GM15510 (cell line): Measurements from ENCODE around the gene SCFD1.

Source experiments
- POLR2A ChIP-seq: IDR thresholded peaks from 3 replicates; pipeline ENCODE4 v1.6.1; 2011; ENCODE audit warnings: borderline replicate concordance; ENCODE audit not compliant: insufficient read length; ENCODE audit errors: extremely low read depth

Gene SCFD1

GRCh38 chr14:30600922-30601918, 20.9 kb upstream of the SCFD1 start:
- TF ChIP-seq POLR2A, result no peak

DNA sequence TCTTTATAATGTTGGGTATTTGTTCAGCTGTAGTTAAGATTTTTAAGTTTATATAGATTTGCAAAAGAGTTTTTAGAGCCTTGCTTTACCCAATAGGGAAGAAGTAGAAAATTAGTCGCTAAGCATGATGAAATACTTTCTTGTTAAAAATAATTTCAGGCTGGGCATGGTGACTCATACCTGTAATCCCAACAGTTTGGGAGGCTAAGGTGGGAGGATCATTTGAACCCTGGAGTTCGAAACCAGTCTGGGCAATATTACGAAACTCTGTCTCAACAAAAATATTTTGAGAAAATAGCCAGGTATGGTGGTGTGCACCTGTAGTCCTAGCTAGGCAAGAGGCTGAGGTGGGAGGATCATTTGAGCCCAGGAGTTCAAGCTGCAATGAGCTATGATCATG, 18.7 kb upstream of the SCFD1 start:
- TF ChIP-seq POLR2A, result no peak

DNA sequence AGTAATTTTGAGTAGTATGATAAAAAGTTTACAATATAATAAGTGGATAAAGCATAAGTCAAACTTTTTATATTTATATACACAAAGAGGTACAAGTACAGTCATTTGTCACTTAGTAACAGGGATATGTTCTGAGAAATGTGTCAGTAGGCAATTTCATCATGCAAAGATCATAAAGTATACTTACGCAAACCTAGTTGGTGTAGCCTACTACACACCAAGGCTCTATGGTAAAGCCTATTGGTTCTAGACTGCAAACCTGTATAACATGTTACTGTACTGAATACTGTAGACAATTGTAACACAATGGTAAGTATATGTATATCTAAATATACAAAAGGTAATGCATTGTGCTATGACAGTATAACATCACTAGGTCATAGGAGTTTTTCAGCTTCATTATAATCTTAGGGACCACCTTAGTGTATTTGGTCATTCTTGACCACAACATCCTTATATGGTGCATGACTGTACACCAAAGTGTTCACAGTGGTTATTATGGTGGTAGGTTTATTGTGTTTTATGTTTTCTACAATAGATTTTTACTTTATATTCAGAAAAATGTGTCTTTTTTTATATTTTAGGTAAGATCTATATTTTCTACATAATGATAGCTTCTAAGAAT, 14.9 kb upstream of the SCFD1 start:
- TF ChIP-seq POLR2A, result no peak

- TF ChIP-seq POLR2A, result no peak
Observed at GRCh38 chr14:30608533-30609006, 13.5 kb upstream of the SCFD1 start.

DNA sequence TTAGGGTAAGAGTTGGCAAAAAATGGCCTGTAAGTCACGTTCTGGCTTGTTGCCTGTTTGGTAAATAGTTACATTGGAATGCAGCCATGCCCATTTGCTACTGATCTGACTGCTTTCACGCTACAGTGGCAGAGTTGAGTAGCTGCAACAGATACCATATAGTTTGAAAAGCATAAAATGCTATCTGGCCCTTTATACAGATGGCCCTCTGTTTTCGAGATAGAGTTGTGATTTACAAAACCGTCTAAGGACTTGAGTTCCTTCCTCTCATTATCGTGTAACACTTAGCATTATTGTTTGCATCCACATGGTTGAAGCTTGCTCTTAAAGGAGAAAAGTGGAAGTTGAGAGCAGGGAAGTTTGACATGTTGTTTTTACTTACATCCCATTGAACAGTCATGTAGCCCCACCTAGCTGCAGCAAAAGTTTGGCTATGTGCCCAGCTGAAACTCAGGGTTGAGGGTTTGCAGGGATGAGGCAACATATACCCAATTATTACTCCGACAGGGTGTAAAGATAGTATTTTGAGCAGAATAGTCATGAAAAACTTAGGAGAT, 11.3 kb upstream of the SCFD1 start:
- no peak for TF ChIP-seq POLR2A

GRCh38 chr14:30614155-30614554, 8.0 kb upstream of the SCFD1 start:
- no peak for TF ChIP-seq POLR2A

DNA sequence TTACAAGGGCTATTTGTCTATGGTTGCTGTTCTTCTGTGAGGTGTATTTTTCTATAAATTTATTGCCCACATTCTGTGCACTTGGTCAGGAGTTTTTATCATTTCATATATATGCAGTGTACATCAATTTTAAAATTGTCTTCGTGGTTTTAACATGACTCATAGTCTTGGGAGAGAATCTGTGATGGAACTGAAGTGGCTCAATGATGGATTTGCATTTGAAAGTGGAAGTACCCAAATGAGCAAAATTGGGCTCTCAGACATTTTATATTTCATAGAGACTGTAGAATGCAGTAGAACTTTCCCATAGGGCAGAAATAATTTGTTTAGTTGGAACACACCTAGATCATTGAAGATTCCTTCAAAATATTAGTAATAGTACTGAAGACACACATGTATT, 1.9 kb upstream of the SCFD1 start:
- no peak for TF ChIP-seq POLR2A

GRCh38 chr14:30621354-30621939, 672 bp upstream of the SCFD1 start:
- no peak for TF ChIP-seq POLR2A

GRCh38 chr14:30623412-30624131, 1.5 kb downstream of the SCFD1 start:
- TF ChIP-seq POLR2A, result no peak

DNA sequence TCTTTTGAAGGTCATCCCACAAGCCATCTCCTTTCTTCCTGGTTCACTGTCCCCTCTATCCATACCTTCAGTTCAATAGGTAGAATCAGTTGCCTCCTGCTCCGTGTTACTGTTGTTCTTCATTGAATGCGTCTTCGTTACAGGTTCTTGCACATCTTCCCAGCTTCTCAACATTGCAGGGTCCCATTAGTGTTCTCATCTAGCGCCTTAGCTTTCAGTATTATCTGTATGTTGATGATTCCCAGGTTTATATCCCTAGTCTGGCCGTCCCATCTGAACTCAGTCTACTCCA, 2.0 kb downstream of the SCFD1 start:
- no peak for TF ChIP-seq POLR2A

DNA sequence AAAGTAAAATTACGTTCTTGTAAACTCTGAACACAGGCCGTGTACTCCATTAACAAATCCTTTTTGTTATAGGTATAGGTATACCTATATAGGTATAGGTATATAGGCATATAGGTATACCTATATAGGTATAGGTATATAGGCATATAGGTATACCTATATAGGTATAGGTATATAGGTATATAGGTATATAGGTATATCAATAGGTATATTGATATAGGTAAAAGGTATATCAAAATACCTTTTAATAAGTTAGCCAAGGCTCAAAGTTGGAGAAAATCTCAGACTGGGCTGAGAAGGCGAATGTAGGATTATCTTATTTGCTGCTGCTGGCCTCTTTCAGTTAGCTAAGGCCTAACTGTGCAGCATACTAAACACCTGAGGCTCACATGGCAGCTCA, 3.4 kb downstream of the SCFD1 start:
- TF ChIP-seq POLR2A, result no peak

DNA sequence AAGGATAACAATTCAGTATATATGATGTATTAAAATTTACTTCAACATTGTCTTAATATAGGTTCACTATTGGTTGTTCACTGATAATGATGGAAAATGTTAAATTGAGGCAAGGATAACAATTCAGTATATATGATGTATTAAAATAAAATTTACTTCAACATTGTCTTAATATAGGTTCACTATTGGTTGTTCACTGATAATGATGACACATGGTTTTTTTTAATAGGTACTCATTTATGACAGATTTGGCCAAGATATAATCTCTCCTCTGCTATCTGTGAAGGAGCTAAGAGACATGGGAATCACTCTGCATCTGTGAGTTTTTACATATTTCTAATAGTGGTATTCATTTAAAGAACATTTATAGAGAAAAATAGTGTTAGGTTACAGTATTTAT, 8.1 kb downstream of the SCFD1 start:
- no peak for TF ChIP-seq POLR2A

DNA sequence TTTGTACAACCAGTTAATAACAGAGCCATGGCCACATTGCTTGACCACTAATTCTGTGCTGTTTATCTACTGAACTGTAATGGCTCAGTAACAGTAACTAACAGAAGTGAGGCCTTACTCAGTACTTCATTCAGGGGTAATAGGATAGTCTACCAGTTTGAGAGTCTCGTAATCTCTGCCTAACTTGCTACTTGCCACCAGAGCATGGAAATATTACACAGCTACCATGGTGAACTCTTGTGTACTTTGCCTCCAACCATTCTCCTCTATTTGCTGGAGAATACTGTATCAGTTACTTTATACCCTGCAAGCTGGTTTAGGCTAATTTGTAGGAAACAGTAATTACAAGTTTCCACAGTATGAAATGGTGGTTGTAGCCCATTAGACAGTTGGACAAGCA, 10.6 kb downstream of the SCFD1 start:
- TF ChIP-seq POLR2A, result no peak

GRCh38 chr14:30638926-30639325, 16.8 kb downstream of the SCFD1 start:
- TF ChIP-seq POLR2A, result no peak

GRCh38 chr14:30641207-30641606, 19.1 kb downstream of the SCFD1 start:
- TF ChIP-seq POLR2A, result no peak

DNA sequence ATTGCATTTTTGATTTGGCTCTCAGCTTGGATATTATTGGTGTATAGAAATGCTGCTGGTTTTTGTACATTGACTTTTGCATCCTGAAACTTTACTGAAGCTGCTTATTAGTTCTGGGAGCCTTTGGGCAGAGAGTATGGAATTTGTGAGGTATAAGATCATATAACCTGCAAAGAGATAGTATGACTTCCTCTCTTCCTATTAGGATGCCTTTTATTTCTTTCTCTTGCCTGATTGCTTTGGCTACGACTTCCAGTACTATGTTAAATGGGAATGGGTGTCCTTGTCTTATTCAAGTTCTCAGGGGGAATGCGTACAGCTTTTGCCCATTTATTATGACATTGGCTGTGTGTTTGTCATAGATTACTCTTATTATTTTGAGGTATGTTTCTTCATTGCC, 23.5 kb downstream of the SCFD1 start:
- TF ChIP-seq POLR2A, result no peak

DNA sequence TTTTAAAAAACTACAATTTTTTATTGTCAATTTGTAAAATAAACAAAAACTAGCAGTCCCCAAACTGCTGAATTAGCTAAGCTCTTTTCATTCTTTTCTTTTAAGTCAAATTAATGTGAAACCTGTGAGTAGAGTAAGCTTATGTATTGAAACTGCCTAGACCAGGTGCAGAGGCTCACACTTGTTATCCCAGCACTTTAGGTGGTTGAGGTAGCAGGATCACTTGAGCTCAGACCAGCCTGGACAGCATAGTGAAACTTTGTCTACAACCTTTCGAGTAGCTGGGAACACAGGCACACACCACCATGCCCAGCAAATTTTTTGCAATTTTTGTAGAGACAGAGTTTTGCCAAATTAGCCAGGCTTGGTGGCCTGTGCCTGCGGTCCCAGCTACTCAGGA, 26.4 kb downstream of the SCFD1 start:
- no peak for TF ChIP-seq POLR2A
